ACC112 (cell line): Measurements from ENCODE around the gene IL17REL.

Source experiments
- H2AFZ ChIP-seq: fragments of 200-600 bp; sonication (generic); one replicate; pipeline ENCODE4 v1.6.0; 2017; ENCODE audit warnings: antibody characterized with exemption, low read length; ENCODE audit not compliant: unreplicated experiment
- H3K27ac ChIP-seq: fragments of 200-600 bp; sonication (generic); 2 replicates; pipeline ENCODE4 v1.5.1; 2014; ENCODE audit warnings: low read depth, mild to moderate bottlenecking, antibody characterized with exemption, low read length, moderate library complexity
- H3K27me3 ChIP-seq: fragments of 200-600 bp; sonication (generic); 2 replicates; pipeline ENCODE4 v1.6.1; 2014; ENCODE audit warnings: mild to moderate bottlenecking, antibody characterized with exemption, low read length, moderate library complexity, mixed read lengths; ENCODE audit not compliant: insufficient read depth
- H3K36me3 ChIP-seq: fragments of 200-600 bp; sonication (generic); 2 replicates; pipeline ENCODE4 v1.6.1; 2016; ENCODE audit warnings: mild to moderate bottlenecking, antibody characterized with exemption, low read length, moderate library complexity, mixed read lengths; ENCODE audit not compliant: insufficient read depth
- H3K4me1 ChIP-seq: fragments of 200-600 bp; sonication (generic); one replicate; pipeline ENCODE4 v1.6.1; 2016; ENCODE audit warnings: low read length, mixed read lengths; ENCODE audit not compliant: insufficient read depth, unreplicated experiment, control insufficient read depth
- H3K4me3 ChIP-seq: fragments of 200-600 bp; sonication (generic); 2 replicates; pipeline ENCODE4 v1.5.1; 2014; ENCODE audit warnings: mild to moderate bottlenecking, low read depth, low read length
- H3K79me2 ChIP-seq: fragments of 200-600 bp; sonication (generic); one replicate; pipeline ENCODE4 v1.6.0; 2016; ENCODE audit warnings: low read length; ENCODE audit not compliant: control insufficient read depth, unreplicated experiment, insufficient read depth

IL17REL gene

DNA sequence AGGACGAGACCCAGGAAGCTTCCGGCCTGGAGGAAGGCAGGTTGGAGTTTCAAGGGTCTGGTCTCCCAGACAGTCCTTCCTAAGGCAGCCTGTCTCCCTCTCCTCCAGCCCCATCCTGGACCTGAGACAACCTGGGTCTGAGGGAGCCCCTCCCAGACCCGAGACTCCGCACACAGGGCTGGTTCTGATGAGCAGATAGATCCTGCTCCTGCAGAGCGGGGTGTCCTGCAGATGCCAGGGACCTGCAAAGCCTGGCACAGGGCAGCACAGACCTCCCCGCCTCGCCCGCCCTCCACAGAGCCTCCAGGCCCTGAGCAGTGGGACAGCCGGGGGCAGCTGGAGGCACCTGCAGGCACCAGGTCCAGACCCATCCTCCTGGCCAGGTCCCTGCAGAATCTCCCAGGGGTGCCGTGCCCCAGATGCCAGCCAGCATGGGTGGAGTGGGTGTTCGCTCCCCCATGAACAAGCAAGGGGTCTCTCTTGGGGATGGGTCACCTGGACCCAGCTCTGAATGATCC is 44.2 kb downstream of the IL17REL start:
- H3K79me2 ChIP-seq: peaks cover 4% of the 10 kb centered on the region
- H3K4me1 ChIP-seq: peaks cover 22% of the 10 kb centered on the region
- no peaks in the 10 kb centered on the region for H3K27me3 ChIP-seq
- no peak overlapping the region for H2AFZ ChIP-seq
- no peak overlapping the region for H3K27ac ChIP-seq
- no peak overlapping the region for H3K4me3 ChIP-seq
- H3K36me3 ChIP-seq: no peaks in the 10 kb centered on the region

DNA sequence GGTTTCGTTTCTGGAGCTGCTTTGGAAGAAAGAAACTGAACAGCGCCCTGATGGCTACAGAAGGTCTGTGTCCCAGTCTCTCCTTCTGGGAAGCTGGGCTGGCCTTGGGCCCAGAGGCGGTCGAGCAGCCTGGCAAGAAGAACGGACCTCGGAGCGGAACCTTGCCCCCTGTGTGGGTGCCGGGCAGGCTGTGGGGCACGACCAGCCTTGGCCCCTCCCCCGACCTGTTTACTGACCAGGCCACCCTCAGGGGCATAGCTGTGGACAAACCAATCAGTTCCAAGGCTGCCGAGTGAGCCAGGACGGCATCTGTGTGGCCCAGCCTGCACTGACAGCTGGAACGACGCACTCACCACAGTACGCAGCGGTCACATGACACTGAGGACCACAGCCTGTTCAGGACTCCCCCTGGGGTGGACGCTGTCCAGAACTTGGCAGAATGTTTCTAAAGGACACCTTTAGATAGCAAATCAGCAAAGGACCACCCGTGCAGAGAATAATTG is 44.8 kb downstream of the IL17REL start:
- H3K4me3 ChIP-seq: no peak overlapping the region
- H3K27ac ChIP-seq: no peak overlapping the region
- peaks cover 10% of the 10 kb centered on the region for H3K79me2 ChIP-seq
- no peak overlapping the region for H2AFZ ChIP-seq
- peaks cover 27% of the 10 kb centered on the region for H3K4me1 ChIP-seq
- no peaks in the 10 kb centered on the region for H3K27me3 ChIP-seq
- no peaks in the 10 kb centered on the region for H3K36me3 ChIP-seq

- Histone ChIP-seq H3K4me3 (no peak overlapping the region), H3K79me2 (peaks cover 14% of the 10 kb centered on the region), H3K4me1 (peaks cover 30% of the 10 kb centered on the region), H3K36me3 (no peaks in the 10 kb centered on the region), H3K27me3 (no peaks in the 10 kb centered on the region), H3K27ac (no peak overlapping the region), H2AFZ (no peak overlapping the region)
Measured at GRCh38 chr22:49966774-49967705, 45.5 kb downstream of the IL17REL start.

DNA sequence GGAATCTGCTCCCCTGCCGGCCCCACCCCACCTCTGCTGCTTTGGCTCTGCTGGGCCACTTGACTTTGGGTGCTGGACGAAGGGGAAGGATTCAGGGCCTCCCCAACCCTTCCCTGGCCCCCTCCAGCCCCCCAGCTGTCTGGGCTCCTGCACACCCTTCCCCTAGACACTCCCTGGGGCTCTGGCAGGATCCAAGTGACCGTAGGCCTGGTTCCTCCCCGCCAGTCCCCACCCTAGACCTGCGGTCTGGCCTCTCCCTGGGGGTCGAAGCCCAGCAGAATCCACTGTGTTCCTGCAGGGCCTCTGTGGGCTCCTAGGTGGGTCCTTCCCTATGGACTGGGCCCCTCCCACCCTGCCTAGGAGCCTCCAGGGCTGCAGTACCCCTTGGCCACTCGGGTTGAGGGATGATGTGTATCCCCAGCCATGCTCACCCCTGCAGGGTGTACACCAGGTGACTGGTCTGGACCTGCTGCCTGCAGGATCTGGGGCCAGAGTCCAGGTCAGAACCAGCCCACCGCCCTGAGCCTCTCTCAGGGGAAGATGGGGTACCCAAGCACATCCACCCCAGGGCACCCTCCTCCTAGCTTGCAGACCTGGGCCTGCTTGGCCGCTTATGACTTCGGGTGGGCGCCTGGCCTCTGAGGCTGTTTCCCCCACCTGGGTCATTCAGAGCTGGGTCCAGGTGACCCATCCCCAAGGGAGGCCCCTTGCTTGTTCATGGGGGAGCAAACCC is 46.4 kb downstream of the IL17REL start:
- no peak overlapping the region for H2AFZ ChIP-seq
- H3K36me3 ChIP-seq: no peaks in the 10 kb centered on the region
- no peak overlapping the region for H3K4me3 ChIP-seq
- peaks cover 22% of the 10 kb centered on the region for H3K79me2 ChIP-seq
- no peak overlapping the region for H3K27ac ChIP-seq
- no peaks in the 10 kb centered on the region for H3K27me3 ChIP-seq
- H3K4me1 ChIP-seq: peaks cover 30% of the 10 kb centered on the region

DNA sequence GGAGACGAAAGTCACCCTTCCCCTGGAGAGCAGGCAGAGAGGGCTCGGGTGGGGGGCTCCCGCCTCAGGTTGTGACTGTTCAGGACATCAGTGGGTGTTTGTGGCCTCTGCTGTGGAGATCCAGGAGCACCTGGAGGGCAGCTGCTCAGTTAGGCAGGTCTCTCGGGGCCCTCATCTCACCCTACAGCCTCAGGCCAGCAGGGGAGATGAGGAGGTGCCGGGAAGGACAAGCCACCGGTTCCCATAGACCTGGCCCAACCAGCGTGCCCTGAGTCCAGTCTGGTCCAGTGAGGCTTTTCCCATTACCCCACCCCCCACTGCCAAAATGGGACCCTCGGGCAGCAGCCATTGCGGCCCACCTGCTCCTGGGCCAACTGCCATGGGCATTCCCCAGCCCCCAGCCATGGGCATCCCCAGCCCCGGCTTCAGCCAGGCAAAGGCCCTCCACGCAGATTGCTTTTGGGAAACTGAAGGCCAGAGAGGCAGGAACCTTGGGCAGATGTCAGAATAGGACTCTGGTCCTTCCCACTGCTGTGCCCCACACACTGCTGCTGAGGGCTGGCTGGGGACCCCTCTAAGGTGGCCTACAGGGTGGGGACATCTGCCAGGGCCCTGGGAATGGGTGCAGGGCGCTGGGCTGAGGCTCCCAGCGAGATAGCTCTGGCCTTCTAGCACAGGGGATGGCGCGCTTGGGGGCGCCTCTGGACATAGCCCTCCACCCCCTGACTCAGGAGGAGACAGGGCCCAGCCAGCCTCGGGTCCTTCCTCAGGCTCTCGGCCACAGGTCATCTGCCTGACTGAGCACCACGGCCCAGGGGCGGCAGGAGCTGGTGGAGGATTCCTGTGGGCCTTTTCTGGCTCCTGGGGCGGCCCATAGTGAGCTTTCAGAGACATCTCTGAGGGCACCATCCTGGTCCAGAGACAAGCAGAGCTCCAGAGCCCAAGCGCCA is 47.2 kb downstream of the IL17REL start:
- peaks cover 25% of the 10 kb centered on the region for H3K79me2 ChIP-seq
- no peak overlapping the region for H3K4me3 ChIP-seq
- no peak overlapping the region for H3K27ac ChIP-seq
- no peaks in the 10 kb centered on the region for H3K27me3 ChIP-seq
- no peaks in the 10 kb centered on the region for H3K36me3 ChIP-seq
- H3K4me1 ChIP-seq: peaks cover 27% of the 10 kb centered on the region
- no peak overlapping the region for H2AFZ ChIP-seq

DNA sequence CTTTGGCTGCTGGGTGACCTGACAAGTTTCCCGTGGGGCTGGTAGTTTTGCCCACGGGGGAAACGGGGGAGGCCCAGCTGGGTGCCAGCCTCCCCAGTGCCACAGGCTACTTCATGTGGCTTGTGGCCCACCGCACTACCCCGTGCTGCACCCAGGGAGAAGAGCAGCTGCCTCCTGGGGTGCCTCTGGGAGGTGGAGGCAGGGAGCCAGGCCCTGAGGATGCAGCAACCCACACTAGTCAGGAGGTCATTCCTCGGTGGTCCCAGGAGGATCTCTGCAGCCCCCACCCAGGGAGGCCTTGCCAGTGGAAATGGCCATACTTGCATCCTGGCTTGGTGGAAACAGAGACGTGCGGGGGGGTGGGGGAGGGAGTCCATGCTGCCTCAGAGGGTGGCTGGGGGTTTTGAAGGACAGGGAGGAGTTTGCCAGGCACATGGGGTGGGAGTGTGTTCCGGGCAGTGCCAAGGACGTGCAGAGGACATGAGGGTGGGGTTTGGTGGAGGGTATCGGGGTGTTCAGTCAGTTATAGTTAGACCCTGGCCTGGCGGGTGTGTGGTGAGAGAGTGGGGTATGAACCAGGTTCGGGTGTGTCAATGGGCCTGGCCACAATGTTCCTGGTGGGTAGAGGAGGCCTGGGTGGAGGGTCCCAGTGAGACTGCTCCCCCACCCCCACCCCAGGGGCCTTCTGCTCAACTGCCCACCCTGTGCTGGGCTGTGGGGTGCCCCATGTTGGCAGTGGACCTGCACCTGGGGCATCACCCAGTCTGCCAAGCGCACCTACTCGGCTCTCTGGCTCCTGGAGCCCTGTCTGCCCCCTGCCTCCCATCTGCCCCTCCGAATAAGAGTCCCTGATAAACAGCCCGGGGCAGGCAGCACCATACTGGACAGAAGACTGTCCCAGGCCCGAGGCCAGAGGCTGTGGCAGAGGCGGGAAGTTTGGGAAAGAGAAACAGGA is 48.2 kb downstream of the IL17REL start:
- H3K36me3 ChIP-seq: no peaks in the 10 kb centered on the region
- no peaks in the 10 kb centered on the region for H3K27me3 ChIP-seq
- H3K4me3 ChIP-seq: no peak overlapping the region
- H2AFZ ChIP-seq: no peak overlapping the region
- H3K27ac ChIP-seq: no peak overlapping the region
- peaks cover 25% of the 10 kb centered on the region for H3K79me2 ChIP-seq
- peaks cover 23% of the 10 kb centered on the region for H3K4me1 ChIP-seq

GRCh38 chr22:49963647-49964026 is 48.9 kb downstream of the IL17REL start:
- Histone ChIP-seq H3K27me3 (no peaks in the 10 kb centered on the region), H3K4me1 (peaks cover 23% of the 10 kb centered on the region), H2AFZ (no peak overlapping the region), H3K79me2 (peaks cover 25% of the 10 kb centered on the region), H3K36me3 (no peaks in the 10 kb centered on the region), H3K4me3 (peak overlapping the region; percentile 90), H3K27ac (no peak overlapping the region)

- peak overlapping the region; percentile 90 for H3K4me3 ChIP-seq
- no peak overlapping the region for H2AFZ ChIP-seq
- peak overlapping the region; percentile 77 for H3K27ac ChIP-seq
- no peaks in the 10 kb centered on the region for H3K36me3 ChIP-seq
- no peaks in the 10 kb centered on the region for H3K27me3 ChIP-seq
- peaks cover 25% of the 10 kb centered on the region for H3K79me2 ChIP-seq
- H3K4me1 ChIP-seq: peaks cover 23% of the 10 kb centered on the region
Measured at GRCh38 chr22:49962751-49963646, 49.6 kb downstream of the IL17REL start.
